OCI-LY7 (cell line): Measurements from ENCODE around the gene PKD1. TPM values are rescaled to one million over a fixed set of nuclear protein-coding genes. Genes with fewer than 3 reads are reported as not detected.

Experiments used
- BruUV-seq: library from RNA; stranded (reverse); fragments of 400-500 nt; replicated peaks from 2 replicates; lab custom pipeline; 2021; lab: Mats Ljungman, UMichigan
- CTCF ChIA-PET: fragments of 300-600 bp; sonication (Branson Sonifier 250); formaldehyde crosslinking; loops from one replicate; lab custom pipeline; 2022; ENCODE audit warnings: antibody characterized with exemption; ENCODE audit not compliant: unreplicated experiment; lab: Charles Lee
- POLR2A ChIA-PET: fragments of 300-600 bp; sonication (Branson Sonifier 250); formaldehyde crosslinking; loops from one replicate; lab custom pipeline; 2022; ENCODE audit warnings: antibody characterized with exemption; lab: Charles Lee
- DNase-seq: peaks from one replicate; pipeline ENCODE4 v3.0.0-alpha.2; 2015; ENCODE audit warnings: low spot score
- H2AFZ ChIP-seq: fragments of 200-600 bp; sonication (generic), shearing (Covaris generic); 2 replicates; pipeline ENCODE4 v1.6.1; 2014; ENCODE audit warnings: mild to moderate bottlenecking, antibody characterized with exemption, low read length, moderate library complexity
- H3K27ac ChIP-seq: fragments of 200-600 bp; sonication (generic); 2 replicates; pipeline ENCODE4 v1.5.1; 2014; ENCODE audit warnings: mixed run types, low read depth, mild to moderate bottlenecking, moderate library complexity, low read length, inconsistent platforms; ENCODE audit not compliant: poor library complexity, severe bottlenecking
- H3K36me3 ChIP-seq: fragments of 200-600 bp; sonication (generic); 2 replicates; pipeline ENCODE4 v1.6.1; 2014; ENCODE audit warnings: mild to moderate bottlenecking, antibody characterized with exemption, low read length, moderate library complexity, mixed read lengths; ENCODE audit not compliant: insufficient read depth
- H3K4me1 ChIP-seq: fragments of 200-600 bp; sonication (generic); 2 replicates; pipeline ENCODE4 v1.5.1; 2014; ENCODE audit warnings: mild to moderate bottlenecking, low read length; ENCODE audit not compliant: insufficient read depth, poor library complexity, severe bottlenecking
- H3K4me2 ChIP-seq: fragments of 200-600 bp; sonication (generic); 2 replicates; pipeline ENCODE4 v1.6.1; 2014; ENCODE audit warnings: mild to moderate bottlenecking, low read length
- H3K4me3 ChIP-seq: fragments of 200-600 bp; sonication (generic); 2 replicates; pipeline ENCODE4 v1.5.1; 2014; ENCODE audit warnings: mild to moderate bottlenecking, low read depth, low read length; ENCODE audit not compliant: poor library complexity, severe bottlenecking
- H3K79me2 ChIP-seq: fragments of 200-600 bp; sonication (generic); 2 replicates; pipeline ENCODE4 v1.6.1; 2016; ENCODE audit warnings: low read depth, mild to moderate bottlenecking, low read length, moderate library complexity, mixed read lengths; ENCODE audit not compliant: insufficient read depth
- H3K9me2 ChIP-seq: fragments of 200-600 bp; sonication (generic); 2 replicates; pipeline ENCODE4 v1.6.1; 2016; ENCODE audit warnings: mild to moderate bottlenecking, low read length, mixed read lengths; ENCODE audit not compliant: insufficient read depth
- H3K9me3 ChIP-seq: fragments of 200-600 bp; sonication (generic); 2 replicates; pipeline ENCODE4 v1.6.1; 2014; ENCODE audit warnings: mild to moderate bottlenecking, mixed run types, low read length, mixed read lengths
- H4K20me1 ChIP-seq: fragments of 200-600 bp; sonication (generic); 2 replicates; pipeline ENCODE4 v1.6.1; 2014; ENCODE audit warnings: mild to moderate bottlenecking, antibody characterized with exemption, low read length, moderate library complexity, mixed read lengths; ENCODE audit not compliant: insufficient read depth
- CTCF ChIP-seq: fragments of 200-600 bp; sonication (generic); conservative IDR thresholded peaks from 2 replicates; pipeline ENCODE4 v1.5.1; 2014; ENCODE audit warnings: mild to moderate bottlenecking, antibody characterized with exemption, low read length, moderate library complexity, mixed read lengths
- EZH2phosphoT487 ChIP-seq: fragments of 200-600 bp; sonication (generic); IDR thresholded peaks from 2 replicates; pipeline ENCODE4 v1.6.1; 2018; ENCODE audit warnings: low read depth, borderline replicate concordance, mild to moderate bottlenecking, mixed run types, antibody characterized with exemption, low read length, moderate library complexity, mixed read lengths
- intact Hi-C: fragments of 100-400 bp; cut with micrococcal nuclease; formaldehyde crosslinking; loops from one replicate; pipeline ENCODE4 v1.10.0; 2022; ENCODE audit not compliant: unreplicated experiment
- total RNA-seq, 2 experiments: library from RNA; depleted of rRNA in 1 of 2; stranded (reverse); fragments of >200 nt in 1 of 2; shearing (Covaris generic) in 1 of 2; gene quantifications; 2 replicates each; pipeline ENCODE4 v1.2.3, GENCODE V29; 2014 to 2022

Gene PKD1
- total RNA-seq, 2 experiments from 2014 or later, result 87.4 to 112 TPM

DNA sequence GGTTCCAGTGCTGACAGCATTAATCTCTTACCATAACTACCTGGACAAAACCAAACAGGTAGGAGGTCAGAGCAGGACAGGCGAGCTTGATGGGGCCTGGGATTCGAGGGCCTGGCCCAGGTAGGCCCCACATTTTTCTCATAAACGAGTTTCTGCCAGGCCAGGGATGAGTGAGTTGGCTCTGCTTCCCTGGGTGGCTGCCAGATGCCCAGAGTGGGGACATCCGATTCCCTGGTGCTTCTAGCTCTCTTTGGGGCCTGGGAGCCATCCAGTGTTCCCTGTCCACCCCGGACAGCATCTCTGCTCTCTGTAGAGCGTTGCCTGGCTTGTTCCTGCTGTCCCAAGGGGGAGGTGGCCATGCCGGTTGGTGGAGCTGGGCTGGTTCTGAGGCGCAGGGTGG, 62.8 kb downstream of the PKD1 start:
- Histone ChIP-seq H3K79me2 (no peaks in the 10 kb centered on the region), H3K9me2 (no peaks in the 10 kb centered on the region), H3K27ac (no peak overlapping the region), H4K20me1 (no peaks in the 10 kb centered on the region), H2AFZ (no peak overlapping the region), H3K4me2 (no peak overlapping the region), H3K4me1 (no peaks in the 10 kb centered on the region), H3K36me3 (peaks cover 28% of the 10 kb centered on the region), H3K9me3 (no peaks in the 10 kb centered on the region), H3K4me3 (no peak overlapping the region)
- intact Hi-C loops, result no loop called here
- ChIA-PET POLR2A (no interaction called here), CTCF (no interaction called here)
- no TSS peak for BruUV-seq
- no peak for DNase-seq
- TF ChIP-seq CTCF (no peak), EZH2phosphoT487 (no peak)

DNA sequence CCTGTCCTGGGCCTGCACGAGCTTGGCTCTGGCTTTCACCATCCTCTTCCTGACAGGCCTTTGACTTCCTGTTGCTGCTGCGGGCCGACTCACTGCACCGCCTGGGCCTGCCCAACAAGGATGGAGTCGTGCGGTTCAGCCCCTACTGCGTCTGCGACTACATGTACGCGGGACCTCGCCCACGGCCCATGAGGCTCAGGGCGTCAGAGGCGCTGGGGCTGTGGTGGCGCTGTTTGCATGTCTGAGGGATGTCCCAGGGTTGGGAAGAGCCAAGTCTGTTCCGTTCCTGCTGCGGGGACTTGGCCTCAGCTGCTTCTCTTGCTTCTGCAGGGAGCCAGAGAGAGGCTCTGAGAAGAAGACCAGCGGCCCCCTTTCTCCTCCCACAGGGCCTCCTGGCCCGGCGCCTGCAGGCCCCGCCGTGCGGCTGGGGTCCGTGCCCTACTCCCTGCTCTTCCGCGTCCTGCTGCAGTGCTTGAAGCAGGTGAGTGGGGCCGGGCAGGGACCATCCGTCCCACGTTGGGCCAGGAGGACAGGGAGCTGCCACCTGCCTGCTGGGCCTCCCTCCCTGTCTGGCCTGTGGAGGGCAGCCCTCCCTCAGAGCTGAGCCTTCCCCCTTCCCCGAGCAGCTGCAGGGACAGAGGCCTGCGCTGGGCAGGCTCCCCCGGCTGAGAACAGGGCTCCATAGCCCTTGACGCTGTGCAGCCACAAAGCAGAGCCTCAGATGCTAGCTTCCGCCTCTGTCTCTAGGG, 64.1 kb downstream of the PKD1 start:
- H3K27ac ChIP-seq, result no peak overlapping the region
- no peaks in the 10 kb centered on the region for H3K4me1 ChIP-seq
- no peak for TF ChIP-seq CTCF
- TF ChIP-seq EZH2phosphoT487, result no peak
- intact Hi-C loops, result no loop called here
- H3K4me3 ChIP-seq, result no peak overlapping the region
- H2AFZ ChIP-seq, result no peak overlapping the region
- H3K4me2 ChIP-seq, result no peak overlapping the region
- ChIA-PET CTCF (no interaction called here), POLR2A (no interaction called here)
- no peak for DNase-seq
- peaks cover 39% of the 10 kb centered on the region for H3K36me3 ChIP-seq
- no TSS peak for BruUV-seq
- H3K9me2 ChIP-seq, result no peaks in the 10 kb centered on the region
- H3K79me2 ChIP-seq, result no peaks in the 10 kb centered on the region
- H3K9me3 ChIP-seq, result no peaks in the 10 kb centered on the region
- no peaks in the 10 kb centered on the region for H4K20me1 ChIP-seq

GRCh38 chr16:2070576-2071453, 64.9 kb downstream of the PKD1 start:
- BruUV-seq, result no TSS peak
- intact Hi-C loops, result no loop called here
- no peak overlapping the region for H3K27ac ChIP-seq
- no peaks in the 10 kb centered on the region for H4K20me1 ChIP-seq
- no peaks in the 10 kb centered on the region for H3K4me1 ChIP-seq
- TF ChIP-seq EZH2phosphoT487 (no peak), CTCF (no peak)
- no peak for DNase-seq
- no peak overlapping the region for H2AFZ ChIP-seq
- H3K9me3 ChIP-seq, result no peaks in the 10 kb centered on the region
- CTCF ChIA-PET, result no interaction called here
- POLR2A ChIA-PET, result no interaction called here
- no peak overlapping the region for H3K4me3 ChIP-seq
- peaks cover 48% of the 10 kb centered on the region for H3K36me3 ChIP-seq
- no peaks in the 10 kb centered on the region for H3K9me2 ChIP-seq
- H3K79me2 ChIP-seq, result no peaks in the 10 kb centered on the region
- H3K4me2 ChIP-seq, result no peak overlapping the region
